ENCODE results near the gene EVI5L. TPM values are rescaled to one million over a fixed set of nuclear protein-coding genes. Genes with fewer than 3 reads are reported as not detected.

Gene EVI5L
- total and polyA plus RNA-seq, 2 of the 4 experiments (the other 2 are of a cell fraction), result 12.7 to 14.6 TPM

DNA sequence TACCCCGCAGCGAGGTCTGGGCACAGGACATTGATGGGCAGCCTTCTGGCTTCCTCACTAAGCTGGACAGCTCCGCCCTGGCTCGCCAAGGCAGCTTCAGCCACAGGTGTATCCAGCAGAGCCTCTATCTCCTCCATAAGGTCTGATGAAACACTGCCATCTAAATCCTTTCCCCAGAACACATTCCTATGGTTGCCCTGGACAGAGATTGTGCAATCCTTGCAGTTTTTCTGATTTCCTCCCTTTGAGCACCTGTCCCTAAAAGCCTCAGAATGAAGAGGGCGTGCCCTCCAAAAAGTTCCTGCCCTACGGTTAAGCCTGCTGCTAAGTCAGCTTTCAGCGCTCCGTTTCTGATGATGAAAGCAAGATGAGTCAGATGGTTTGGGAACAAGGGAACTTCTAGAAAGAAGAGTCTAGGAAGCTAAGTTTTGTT lies 46.0 kb upstream of the EVI5L start:
- Histone ChIP-seq H2AK9ac (replicated peaks; ENCODE audit: low read depth, low read length, poor library complexity) (no peak overlapping the region), H3K27me3 (ENCODE audit: control insufficient read depth, insufficient read depth, low read length) (peaks cover 45% of the 10 kb centered on the region), H4K91ac (ENCODE audit: insufficient read depth, low read depth, low read length) (no peak overlapping the region), H2BK20ac (ENCODE audit: low read depth, low read length) (no peak overlapping the region), H3K79me1 (ENCODE audit: low read depth in 1 of 2, low read length in 2 of 2) (no peaks in the 10 kb centered on the region), H2AFZ (replicated peaks; ENCODE audit: low read length, poor library complexity) (no peak overlapping the region), H3K4me2 (ENCODE audit: low read depth, low read length) (no peak overlapping the region), H3K9me3 (ENCODE audit: control insufficient read depth, insufficient read depth, low read length) (no peaks in the 10 kb centered on the region), H2BK15ac (ENCODE audit: low read depth, low read length) (no peak overlapping the region), H3K23ac (ENCODE audit: low read depth, low read length) (no peak overlapping the region), H3K4me1 (ENCODE audit: control insufficient read depth, insufficient read depth, low read length) (no peaks in the 10 kb centered on the region), H4K5ac (ENCODE audit: low read depth, low read length) (no peak overlapping the region), H3K14ac (replicated peaks; ENCODE audit: low read depth, low read length) (no peak overlapping the region), H3K9ac (ENCODE audit: low read depth, low read length) (no peak overlapping the region), H3K36me3 (ENCODE audit: control insufficient read depth, insufficient read depth, low read length) (no peaks in the 10 kb centered on the region), H3K9me1 (ENCODE audit: insufficient read depth, low read length) (no peaks in the 10 kb centered on the region), H3K27ac (ENCODE audit: insufficient read depth, low read length) (no peak overlapping the region), H3K4ac (ENCODE audit: low read depth, low read length) (no peak overlapping the region), H4K8ac (ENCODE audit: low read depth in 2 of 2, low read length in 2 of 2) (no peak overlapping the region), H2BK5ac (ENCODE audit: low read depth, low read length, poor library complexity, severe bottlenecking) (no peak overlapping the region), H3K4me3 (ENCODE audit: insufficient read depth, low read depth, low read length) (no peak overlapping the region), H3K18ac (ENCODE audit: low read depth, low read length) (no peak overlapping the region), H3K56ac (ENCODE audit: extremely low read depth, insufficient read depth, low read length) (no peak overlapping the region), H2AK5ac (ENCODE audit: low read depth, low read length) (no peak overlapping the region), H4K20me1 (ENCODE audit: insufficient read depth, low read length) (no peaks in the 10 kb centered on the region), H2BK120ac (ENCODE audit: low read depth, low read length) (no peak overlapping the region)
- WGBS, 2 experiments (ENCODE audit: extremely low coverage in 2 of 2, insufficient read length in 1 of 2), result 43% methylated on average over 2 of the region's 8 CpGs; no CpG with 5 or more reads in 1 of the 2 experiments
- in situ Hi-C loops (cut with MboI; ENCODE audit: low sequenced_read_pairs), result no loop called here
- CTCF ChIA-PET, result interaction anchor here (0.7 kb wide), 1 partner anchor 11 kb away, joined by 9 read pairs; no protein-coding TSS in a partner anchor
- DNase-seq, result peak; percentile 72
- ATAC-seq (ENCODE audit: low read depth), result peak; percentile 73
- intact Hi-C loops (cut with micrococcal nuclease), result no loop called here
- POLR2A ChIA-PET (ENCODE audit: unreplicated experiment), result no interaction called here
- dilution Hi-C loops (cut with HindIII; ENCODE audit: low sequenced_read_pairs, unreplicated experiment), result no loop called here
- no TSS peak for BruUV-seq (replicated peaks)
- TF ChIP-seq MAFK (IDR thresholded peaks at IDR 0.05; ENCODE audit: low read depth, low read length) (peak; percentile 37; the same call in 1 of the 2 replicates), FOS (IDR thresholded peaks at IDR 0.05; ENCODE audit: low read depth, low read length) (no peak), CTCF (conservative IDR thresholded peaks at IDR 0.05; ENCODE audit: low read depth, low read length) (no peak), CEBPB (IDR thresholded peaks at IDR 0.05; ENCODE audit: low read depth, low read length) (peak; percentile 86)
